HEK293 (cell line): ENCODE measurements around the gene C1orf21.

Experiments used
- CTCF ChIA-PET: fragments of 350-600 bp; formaldehyde crosslinking; extraction: SDS; loops from one replicate; lab custom pipeline; 2021; ENCODE audit warnings: antibody characterized with exemption; lab: Yijun Ruan, JAX
- POLR2A ChIA-PET: fragments of 300-600 bp; formaldehyde crosslinking; extraction: SDS; loops from one replicate; lab custom pipeline; 2020; ENCODE audit warnings: antibody characterized with exemption, inconsistent platforms; lab: Yijun Ruan, JAX
- H3K27ac ChIP-seq: fragments of 200-500 bp; sonication (Bioruptor generic); 2 replicates; pipeline ENCODE4 v1.5.1; 2014; ENCODE audit warnings: low read depth, low read length, control low read depth, inconsistent platforms; ENCODE audit errors: extremely low read depth
- H3K36me3 ChIP-seq, 2 experiments: fragments of 200-500 bp in 1 of 2; sonication (Bioruptor generic) in 1 of 2; 1 replicate in 1 of 2; 2 replicates in 1 of 2; pipeline ENCODE4 v1.5.1; 2014 to 2017; ENCODE audit warnings: inconsistent platforms in 2 of 2, low read length in 2 of 2; ENCODE audit not compliant: control insufficient read depth in 2 of 2, insufficient read depth in 1 of 2
- H3K4me1 ChIP-seq: fragments of 200-500 bp; sonication (Bioruptor generic); 2 replicates; pipeline ENCODE4 v1.5.1; 2014; ENCODE audit warnings: mild to moderate bottlenecking, low read length, inconsistent platforms; ENCODE audit not compliant: control insufficient read depth, insufficient read depth
- H3K4me3 ChIP-seq: 2 replicates; pipeline ENCODE4 v1.5.1; 2011; ENCODE audit warnings: low read depth, mild to moderate bottlenecking, control low read depth, low read length, moderate library complexity
- H3K9me3 ChIP-seq: fragments of 200-500 bp; sonication (Bioruptor generic); 2 replicates; pipeline ENCODE4 v1.5.1; 2014; ENCODE audit warnings: low read depth, low read length, inconsistent platforms; ENCODE audit not compliant: control insufficient read depth, insufficient read depth
- BCL11B ChIP-seq: fragments of 450-650 bp; formaldehyde crosslinking; IDR thresholded peaks from 2 replicates; pipeline ENCODE4 v1.5.1; 2016; ENCODE audit warnings: low read depth, missing biosample characterization, missing genetic modification characterization
- GLIS2 ChIP-seq: fragments of 450-650 bp; formaldehyde crosslinking; IDR thresholded peaks from 2 replicates; pipeline ENCODE4 v1.5.1; 2016; ENCODE audit warnings: missing biosample characterization, missing genetic modification characterization
- KLF8 ChIP-seq: fragments of 450-650 bp; formaldehyde crosslinking; IDR thresholded peaks from 2 replicates; pipeline ENCODE4 v1.5.1; 2016; ENCODE audit warnings: missing biosample characterization, missing genetic modification characterization
- OSR2 ChIP-seq: fragments of 450-650 bp; formaldehyde crosslinking; IDR thresholded peaks from 2 replicates; pipeline ENCODE4 v1.5.1; 2016; ENCODE audit warnings: missing biosample characterization, missing genetic modification characterization
- TRIM28 ChIP-seq: IDR thresholded peaks from 2 replicates; pipeline ENCODE4 v1.6.1; 2011; ENCODE audit warnings: low read length, control low read depth, borderline replicate concordance
- WT1 ChIP-seq: fragments of 450-650 bp; formaldehyde crosslinking; IDR thresholded peaks from 2 replicates; pipeline ENCODE4 v1.5.1; 2016; ENCODE audit warnings: missing biosample characterization, missing genetic modification characterization
- ZBTB17 ChIP-seq: fragments of 450-650 bp; formaldehyde crosslinking; IDR thresholded peaks from 2 replicates; pipeline ENCODE4 v1.5.1; 2016; ENCODE audit warnings: missing biosample characterization, missing genetic modification characterization
- ZFHX2 ChIP-seq: fragments of 450-650 bp; formaldehyde crosslinking; conservative IDR thresholded peaks from 2 replicates; pipeline ENCODE4 v1.5.1; 2016; ENCODE audit warnings: missing biosample characterization, missing genetic modification characterization
- ZNF112 ChIP-seq: fragments of 450-650 bp; formaldehyde crosslinking; IDR thresholded peaks from 2 replicates; pipeline ENCODE4 v1.5.0; 2017; ENCODE audit warnings: missing biosample characterization, missing genetic modification characterization
- ZNF174 ChIP-seq: fragments of 450-650 bp; formaldehyde crosslinking; IDR thresholded peaks from 2 replicates; pipeline ENCODE4 v1.5.0; 2017; ENCODE audit warnings: missing biosample characterization, mild to moderate bottlenecking, missing genetic modification characterization
- ZNF19 ChIP-seq: fragments of 450-650 bp; formaldehyde crosslinking; IDR thresholded peaks from 2 replicates; pipeline ENCODE4; 2016; ENCODE audit warnings: missing biosample characterization, missing genetic modification characterization, low read depth
- ZNF266 ChIP-seq: fragments of 450-650 bp; formaldehyde crosslinking; IDR thresholded peaks from 2 replicates; pipeline ENCODE4 v1.5.1; 2016; ENCODE audit warnings: missing biosample characterization, missing genetic modification characterization, low read depth
- ZNF324 ChIP-seq: fragments of 450-650 bp; formaldehyde crosslinking; IDR thresholded peaks from 2 replicates; pipeline ENCODE4 v1.5.1; 2016; ENCODE audit warnings: missing biosample characterization, missing genetic modification characterization
- ZNF350 ChIP-seq: fragments of 450-650 bp; formaldehyde crosslinking; IDR thresholded peaks from 2 replicates; pipeline ENCODE4 v1.5.0; 2017; ENCODE audit warnings: missing biosample characterization, mild to moderate bottlenecking, missing genetic modification characterization
- ZNF404 ChIP-seq: fragments of 450-650 bp; formaldehyde crosslinking; IDR thresholded peaks from 2 replicates; pipeline ENCODE4 v1.5.1; 2017; ENCODE audit warnings: missing biosample characterization, missing genetic modification characterization
- ZNF560 ChIP-seq: fragments of 450-650 bp; formaldehyde crosslinking; IDR thresholded peaks from 2 replicates; pipeline ENCODE4 v1.5.1; 2017; ENCODE audit warnings: missing biosample characterization, missing genetic modification characterization, borderline replicate concordance
- ZNF629 ChIP-seq: fragments of 450-650 bp; formaldehyde crosslinking; IDR thresholded peaks from 2 replicates; pipeline ENCODE4 v1.5.1; 2017; ENCODE audit warnings: missing biosample characterization, missing genetic modification characterization
- ZNF692 ChIP-seq: fragments of 450-650 bp; formaldehyde crosslinking; IDR thresholded peaks from 2 replicates; pipeline ENCODE4 v1.5.1; 2016; ENCODE audit warnings: missing biosample characterization, missing genetic modification characterization
- ZNF843 ChIP-seq: fragments of 450-650 bp; formaldehyde crosslinking; IDR thresholded peaks from 2 replicates; pipeline ENCODE4 v1.5.1; 2016; ENCODE audit warnings: missing biosample characterization, missing genetic modification characterization
- TF ChIP-seq, protein P1 (sequence below): fragments of 450-650 bp; formaldehyde crosslinking; IDR thresholded peaks from 2 replicates; pipeline ENCODE4 v1.5.1; 2016; ENCODE audit warnings: missing biosample characterization, missing genetic modification characterization
- TF ChIP-seq, protein P2 (sequence below): fragments of 450-650 bp; formaldehyde crosslinking; IDR thresholded peaks from 2 replicates; pipeline ENCODE4 v1.5.1; 2016; ENCODE audit warnings: missing biosample characterization, missing genetic modification characterization

The C1orf21 gene

DNA sequence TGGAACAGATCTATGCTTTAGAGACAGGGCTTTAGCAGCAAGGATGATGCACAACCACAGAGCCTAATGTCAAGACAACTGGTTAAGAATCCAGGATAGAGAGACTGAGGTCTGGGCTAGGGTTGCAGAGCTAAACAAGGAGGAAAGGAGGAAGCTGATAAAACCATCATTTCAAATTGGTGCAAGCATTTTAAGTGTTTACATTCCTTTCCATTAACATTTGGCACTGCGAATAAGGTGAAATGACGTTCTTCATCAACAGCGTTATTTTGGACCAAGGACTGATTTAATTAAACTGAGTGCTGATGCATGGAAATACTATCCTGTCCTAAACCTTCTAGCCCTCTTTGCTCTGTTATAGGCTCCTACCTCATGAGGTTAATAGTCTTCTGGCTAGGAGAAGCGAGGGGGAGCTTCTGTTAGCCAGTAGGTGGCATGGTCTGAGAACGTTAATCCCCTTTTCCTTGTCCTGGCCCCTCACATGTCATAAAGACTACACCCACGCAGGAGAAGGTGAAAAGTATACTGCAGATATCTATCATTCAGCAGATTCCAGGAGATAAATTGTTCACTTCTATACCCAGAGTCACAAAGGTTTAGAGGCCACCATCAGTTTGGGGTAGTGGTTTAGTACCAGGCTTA is 7.6 kb upstream of the C1orf21 start (continued):
- TF ChIP-seq ZNF692 (tag by site-specific recombination) (0 out of 2 replicates have a peak, but pooled peaks have one; percentile 19), WT1 (tag by site-specific recombination) (peak; percentile 82), ZNF843 (tag by site-specific recombination) (0 out of 2 replicates have a peak, but pooled peaks have one; percentile 27), OSR2 (peak; percentile 81), ZNF629 (tag by site-specific recombination) (peak; percentile 45; the same call in 1 of the 2 replicates), ZNF174 (tag by site-specific recombination) (no peak)
- TF ChIP-seq, protein P1, sequence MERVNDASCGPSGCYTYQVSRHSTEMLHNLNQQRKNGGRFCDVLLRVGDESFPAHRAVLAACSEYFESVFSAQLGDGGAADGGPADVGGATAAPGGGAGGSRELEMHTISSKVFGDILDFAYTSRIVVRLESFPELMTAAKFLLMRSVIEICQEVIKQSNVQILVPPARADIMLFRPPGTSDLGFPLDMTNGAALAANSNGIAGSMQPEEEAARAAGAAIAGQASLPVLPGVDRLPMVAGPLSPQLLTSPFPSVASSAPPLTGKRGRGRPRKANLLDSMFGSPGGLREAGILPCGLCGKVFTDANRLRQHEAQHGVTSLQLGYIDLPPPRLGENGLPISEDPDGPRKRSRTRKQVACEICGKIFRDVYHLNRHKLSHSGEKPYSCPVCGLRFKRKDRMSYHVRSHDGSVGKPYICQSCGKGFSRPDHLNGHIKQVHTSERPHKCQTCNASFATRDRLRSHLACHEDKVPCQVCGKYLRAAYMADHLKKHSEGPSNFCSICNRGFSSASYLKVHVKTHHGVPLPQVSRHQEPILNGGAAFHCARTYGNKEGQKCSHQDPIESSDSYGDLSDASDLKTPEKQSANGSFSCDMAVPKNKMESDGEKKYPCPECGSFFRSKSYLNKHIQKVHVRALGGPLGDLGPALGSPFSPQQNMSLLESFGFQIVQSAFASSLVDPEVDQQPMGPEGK (tag by site-specific recombination) = 0 out of 2 replicates have a peak, but pooled peaks have one; percentile 17

- Histone ChIP-seq H3K36me3 (no peaks in the 10 kb centered on the region), H3K4me1 (no peaks in the 10 kb centered on the region), H3K4me3 (no peak overlapping the region), H3K27ac (no peak overlapping the region)
- CTCF ChIA-PET = interaction anchor here (0.6 to 2.4 kb wide), 3 partner anchors 218 to 311 kb away, joined by 3 to 12 read pairs (median 6); no protein-coding TSS in a partner anchor
- TF ChIP-seq BCL11B (tag by site-specific recombination) = no peak
- TF ChIP-seq ZNF560 (tag by site-specific recombination) = no peak
- no peak for TF ChIP-seq GLIS2 (tag by site-specific recombination)
- TF ChIP-seq ZNF324 = no peak
- TF ChIP-seq TRIM28 = no peak
- TF ChIP-seq ZNF19 (tag by site-specific recombination) = no peak
- no peak for TF ChIP-seq ZNF404 (tag by site-specific recombination)
- no peak for TF ChIP-seq ZNF350 (tag by site-specific recombination)
- no peak for TF ChIP-seq ZNF112 (tag by site-specific recombination)
- TF ChIP-seq ZBTB17 (tag by site-specific recombination) = no peak
- no peak for TF ChIP-seq KLF8 (tag by site-specific recombination)
- TF ChIP-seq ZFHX2 (tag by site-specific recombination) = no peak
- TF ChIP-seq, protein P2, sequence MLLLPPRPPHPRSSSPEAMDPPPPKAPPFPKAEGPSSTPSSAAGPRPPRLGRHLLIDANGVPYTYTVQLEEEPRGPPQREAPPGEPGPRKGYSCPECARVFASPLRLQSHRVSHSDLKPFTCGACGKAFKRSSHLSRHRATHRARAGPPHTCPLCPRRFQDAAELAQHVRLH (tag by site-specific recombination) = no peak
- no peak for TF ChIP-seq ZNF266 (tag by site-specific recombination)
- TF ChIP-seq, all 188 proteins: peak for 0
- no peaks in the 10 kb centered on the region for H3K9me3 ChIP-seq
- POLR2A ChIA-PET = no interaction called here
These were observed 6.4 kb upstream of the C1orf21 start for GRCh38 chr1:184380468-184380867.
